Measurements from ENCODE around the gene RGS3.

- no peak for TF ChIP-seq CTCF (IDR thresholded peaks at IDR 0.05)
- no peak for TF ChIP-seq POLR2A (IDR thresholded peaks at IDR 0.05)
Measured at GRCh38 chr9:113624721-113625120, 161.2 kb downstream of the RGS3 start.

Measured in thyroid gland (tissue), 4 donors.